Measurements from ENCODE around the gene ACTG2. TPM values are rescaled to one million over a fixed set of nuclear protein-coding genes. Genes with fewer than 3 reads are reported as not detected.

Gene ACTG2
- total RNA-seq, 1 experiment from 2014 or later = 0.23 TPM

DNA sequence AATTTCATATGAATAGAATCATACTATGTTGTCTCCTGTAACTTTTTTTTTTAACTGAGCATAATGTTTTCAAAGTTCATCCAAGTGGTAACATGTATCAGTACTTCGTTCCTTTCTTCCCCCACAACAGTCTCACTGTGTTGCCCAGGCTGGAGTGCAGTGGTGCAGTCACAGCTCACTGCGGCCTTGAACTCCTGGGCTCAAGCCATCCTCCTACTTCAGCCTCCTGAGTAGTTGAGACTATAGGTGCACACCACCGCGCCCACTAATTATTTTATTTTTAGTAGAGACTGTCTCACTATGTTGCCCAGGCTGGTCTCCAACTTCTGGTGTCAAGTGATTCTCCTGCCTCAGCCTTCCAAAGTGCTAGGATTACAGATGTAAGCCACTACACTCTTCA, 68.5 kb downstream of the ACTG2 start:
- ChIA-PET CTCF (no interaction called here), POLR2A (no interaction called here)
- H3K4me3 ChIP-seq (ENCODE audit: low read depth in 2 of 2, low read length in 2 of 2) = no peak overlapping the region
- H3K27me3 ChIP-seq (ENCODE audit: control insufficient read depth, insufficient read depth, low read length) = no peaks in the 10 kb centered on the region
- no peak overlapping the region for H3K27ac ChIP-seq (ENCODE audit: low read length)
- in situ Hi-C loops (cut with HindIII; ENCODE audit: low pct_unique_long_range_greater_than_20kb, low sequenced_read_pairs) (no loop called here), intact Hi-C loops (cut with micrococcal nuclease; ENCODE audit: unreplicated experiment) (no loop called here)
- H3K4me1 ChIP-seq (ENCODE audit: control insufficient read depth, insufficient read depth, low read length) = no peaks in the 10 kb centered on the region
- DNase-seq (ENCODE audit: low read depth, low spot score) (no peak), ATAC-seq (no peak)
- H3K36me3 ChIP-seq (ENCODE audit: control insufficient read depth, insufficient read depth, low read length) = peaks cover 12% of the 10 kb centered on the region
- no TSS peak for BruUV-seq (replicated peaks)
- no peaks in the 10 kb centered on the region; the same call in 1 of the 2 replicates for H3K9me3 ChIP-seq (ENCODE audit: control insufficient read depth, insufficient read depth, low read depth, low read length)
- TF ChIP-seq, protein P1, sequence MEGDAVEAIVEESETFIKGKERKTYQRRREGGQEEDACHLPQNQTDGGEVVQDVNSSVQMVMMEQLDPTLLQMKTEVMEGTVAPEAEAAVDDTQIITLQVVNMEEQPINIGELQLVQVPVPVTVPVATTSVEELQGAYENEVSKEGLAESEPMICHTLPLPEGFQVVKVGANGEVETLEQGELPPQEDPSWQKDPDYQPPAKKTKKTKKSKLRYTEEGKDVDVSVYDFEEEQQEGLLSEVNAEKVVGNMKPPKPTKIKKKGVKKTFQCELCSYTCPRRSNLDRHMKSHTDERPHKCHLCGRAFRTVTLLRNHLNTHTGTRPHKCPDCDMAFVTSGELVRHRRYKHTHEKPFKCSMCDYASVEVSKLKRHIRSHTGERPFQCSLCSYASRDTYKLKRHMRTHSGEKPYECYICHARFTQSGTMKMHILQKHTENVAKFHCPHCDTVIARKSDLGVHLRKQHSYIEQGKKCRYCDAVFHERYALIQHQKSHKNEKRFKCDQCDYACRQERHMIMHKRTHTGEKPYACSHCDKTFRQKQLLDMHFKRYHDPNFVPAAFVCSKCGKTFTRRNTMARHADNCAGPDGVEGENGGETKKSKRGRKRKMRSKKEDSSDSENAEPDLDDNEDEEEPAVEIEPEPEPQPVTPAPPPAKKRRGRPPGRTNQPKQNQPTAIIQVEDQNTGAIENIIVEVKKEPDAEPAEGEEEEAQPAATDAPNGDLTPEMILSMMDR (IDR thresholded peaks at IDR 0.05) = no peak
- TF ChIP-seq, protein P2, sequence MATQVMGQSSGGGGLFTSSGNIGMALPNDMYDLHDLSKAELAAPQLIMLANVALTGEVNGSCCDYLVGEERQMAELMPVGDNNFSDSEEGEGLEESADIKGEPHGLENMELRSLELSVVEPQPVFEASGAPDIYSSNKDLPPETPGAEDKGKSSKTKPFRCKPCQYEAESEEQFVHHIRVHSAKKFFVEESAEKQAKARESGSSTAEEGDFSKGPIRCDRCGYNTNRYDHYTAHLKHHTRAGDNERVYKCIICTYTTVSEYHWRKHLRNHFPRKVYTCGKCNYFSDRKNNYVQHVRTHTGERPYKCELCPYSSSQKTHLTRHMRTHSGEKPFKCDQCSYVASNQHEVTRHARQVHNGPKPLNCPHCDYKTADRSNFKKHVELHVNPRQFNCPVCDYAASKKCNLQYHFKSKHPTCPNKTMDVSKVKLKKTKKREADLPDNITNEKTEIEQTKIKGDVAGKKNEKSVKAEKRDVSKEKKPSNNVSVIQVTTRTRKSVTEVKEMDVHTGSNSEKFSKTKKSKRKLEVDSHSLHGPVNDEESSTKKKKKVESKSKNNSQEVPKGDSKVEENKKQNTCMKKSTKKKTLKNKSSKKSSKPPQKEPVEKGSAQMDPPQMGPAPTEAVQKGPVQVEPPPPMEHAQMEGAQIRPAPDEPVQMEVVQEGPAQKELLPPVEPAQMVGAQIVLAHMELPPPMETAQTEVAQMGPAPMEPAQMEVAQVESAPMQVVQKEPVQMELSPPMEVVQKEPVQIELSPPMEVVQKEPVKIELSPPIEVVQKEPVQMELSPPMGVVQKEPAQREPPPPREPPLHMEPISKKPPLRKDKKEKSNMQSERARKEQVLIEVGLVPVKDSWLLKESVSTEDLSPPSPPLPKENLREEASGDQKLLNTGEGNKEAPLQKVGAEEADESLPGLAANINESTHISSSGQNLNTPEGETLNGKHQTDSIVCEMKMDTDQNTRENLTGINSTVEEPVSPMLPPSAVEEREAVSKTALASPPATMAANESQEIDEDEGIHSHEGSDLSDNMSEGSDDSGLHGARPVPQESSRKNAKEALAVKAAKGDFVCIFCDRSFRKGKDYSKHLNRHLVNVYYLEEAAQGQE (IDR thresholded peaks at IDR 0.05; ENCODE audit: insufficient read depth in 1 of 2, low read depth in 2 of 2, low read length in 1 of 2) = no peak
- no peak for TF ChIP-seq SIN3A (IDR thresholded peaks at IDR 0.05; ENCODE audit: borderline replicate concordance, insufficient read depth, low read depth, low read length)
- TF ChIP-seq POLR2AphosphoS5 (IDR thresholded peaks at IDR 0.05; ENCODE audit: low read depth, low read length) = no peak

DNA sequence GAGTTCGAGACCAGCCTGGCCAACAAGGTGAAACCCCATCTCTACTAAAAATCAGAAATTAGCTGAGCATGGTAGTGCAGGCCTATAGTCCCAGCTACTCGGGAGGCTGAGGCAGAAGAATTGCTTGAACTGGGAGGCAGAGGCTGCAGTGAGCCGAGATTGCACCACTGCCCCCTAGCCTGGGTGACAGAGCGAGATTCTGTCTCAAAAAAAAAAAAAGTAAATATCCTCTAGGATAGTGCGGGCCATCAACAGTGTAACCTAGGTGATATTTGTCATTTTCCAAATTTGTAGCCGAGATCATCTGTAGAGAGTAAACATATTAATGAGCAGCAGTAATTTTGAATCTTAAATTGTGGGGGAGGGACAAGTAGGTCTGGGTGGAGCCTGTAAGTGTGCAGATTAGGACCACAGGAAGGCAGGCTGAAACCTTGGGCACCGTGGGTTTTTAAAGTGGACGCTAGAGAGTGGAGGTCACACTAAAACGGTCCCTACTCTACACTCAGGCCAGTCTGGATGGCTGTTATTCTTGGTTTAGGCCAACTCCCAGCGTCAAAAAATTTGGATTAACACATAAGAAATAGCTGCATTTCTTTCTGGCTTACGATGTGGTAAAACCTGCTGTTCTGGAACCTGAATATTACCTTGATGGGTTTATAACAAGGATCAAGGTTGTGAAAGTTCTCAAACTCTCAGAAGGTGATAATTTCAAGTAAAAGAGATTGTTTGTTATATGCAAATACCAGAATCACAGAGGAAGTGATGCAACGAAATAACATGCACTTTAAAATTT, 69.2 kb downstream of the ACTG2 start:
- ChIA-PET POLR2A (no interaction called here), CTCF (no interaction called here)
- H3K9me3 ChIP-seq (ENCODE audit: control insufficient read depth, insufficient read depth, low read depth, low read length) = no peaks in the 10 kb centered on the region; the same call in 1 of the 2 replicates
- ATAC-seq (no peak), DNase-seq (ENCODE audit: low read depth, low spot score) (no peak)
- no peaks in the 10 kb centered on the region for H3K27me3 ChIP-seq (ENCODE audit: control insufficient read depth, insufficient read depth, low read length)
- intact Hi-C loops (cut with micrococcal nuclease; ENCODE audit: unreplicated experiment) = no loop called here
- no peak overlapping the region for H3K4me3 ChIP-seq (ENCODE audit: low read depth in 2 of 2, low read length in 2 of 2)
- H3K4me1 ChIP-seq (ENCODE audit: control insufficient read depth, insufficient read depth, low read length) = no peaks in the 10 kb centered on the region
- H3K27ac ChIP-seq (ENCODE audit: low read length) = no peak overlapping the region
- in situ Hi-C loops (cut with HindIII; ENCODE audit: low pct_unique_long_range_greater_than_20kb, low sequenced_read_pairs) = no loop called here
- peaks cover 12% of the 10 kb centered on the region for H3K36me3 ChIP-seq (ENCODE audit: control insufficient read depth, insufficient read depth, low read length)
- TF ChIP-seq, protein P1 (IDR thresholded peaks at IDR 0.05) = no peak
- TF ChIP-seq SIN3A (IDR thresholded peaks at IDR 0.05; ENCODE audit: borderline replicate concordance, insufficient read depth, low read depth, low read length) (no peak), POLR2AphosphoS5 (IDR thresholded peaks at IDR 0.05; ENCODE audit: low read depth, low read length) (no peak), TCF7L2 (IDR thresholded peaks at IDR 0.05; ENCODE audit: low read depth, low read length) (no peak)
- TF ChIP-seq, protein P2 (IDR thresholded peaks at IDR 0.05; ENCODE audit: insufficient read depth in 1 of 2, low read depth in 2 of 2, low read length in 1 of 2) = no peak
- no TSS peak for BruUV-seq (replicated peaks)

Data from Panc1 (cell line).